Activated CD4-positive, alpha-beta memory T cell treated with anti-CD3 and anti-CD28 coated beads for 36 hours (primary cell): ENCODE measurements around the gene RIOK3. TPM values are rescaled to one million over a fixed set of nuclear protein-coding genes. Genes with fewer than 3 reads are reported as not detected.
A peak's percentile ranks its signal among the peaks of the same experiment; 100 is the strongest.
"Not testable (repeated sequence)": the region's sequence is repeated elsewhere in the genome, so short reads cannot be mapped to it uniquely, and the experiment has no call there.

Experiments
- CTCF ChIA-PET: fragments of 350-600 bp; sonication (Branson Sonifier 250); formaldehyde crosslinking; loops from one replicate; lab custom pipeline; 2021; ENCODE audit warnings: antibody characterized with exemption, inconsistent platforms; lab: Charles Lee
- POLR2A ChIA-PET: fragments of 350-600 bp; sonication (Branson Sonifier 250); formaldehyde crosslinking; loops from one replicate; lab custom pipeline; 2021; ENCODE audit warnings: antibody characterized with exemption; lab: Charles Lee
- DNase-seq: peaks from one replicate; pipeline ENCODE4 v3.0.0-alpha.2; 2020
- H3K27ac Mint-ChIP-seq: one replicate; pipeline ENCODE4 v1.8.0; 2021; ENCODE audit warnings: mixed read lengths
- H3K27me3 Mint-ChIP-seq: one replicate; pipeline ENCODE4 v1.8.0; 2021; ENCODE audit warnings: mixed read lengths
- H3K36me3 Mint-ChIP-seq: one replicate; pipeline ENCODE4 v1.8.0; 2021; ENCODE audit warnings: mixed read lengths
- H3K4me1 Mint-ChIP-seq: one replicate; pipeline ENCODE4 v1.8.0; 2021; ENCODE audit warnings: low read depth, mixed read lengths
- H3K4me3 Mint-ChIP-seq: one replicate; pipeline ENCODE4 v1.8.0; 2021; ENCODE audit warnings: mild to moderate bottlenecking, mixed read lengths
- H3K9me3 Mint-ChIP-seq: one replicate; pipeline ENCODE4 v1.8.0; 2021; ENCODE audit warnings: mixed read lengths
- intact Hi-C: fragments of 100-400 bp; cut with micrococcal nuclease; formaldehyde crosslinking; loops from one replicate; pipeline ENCODE4 v1.15.1; 2023
- total RNA-seq, 2 experiments: library from RNA; stranded (reverse); gene quantifications; one replicate each; pipeline ENCODE4 v1.2.3, GENCODE V29; 2021

Gene RIOK3
- total RNA-seq, 2 experiments from 2014 or later: 51.0 to 55.8 TPM

- CTCF ChIA-PET: interaction anchor here (1.7 to 1.9 kb wide), 2 partner anchors 15 to 82 kb away, joined by 4 to 5 read pairs; no protein-coding TSS in a partner anchor
- peaks cover 31% of the 10 kb centered on the region for H3K4me1 Mint-ChIP-seq
- intact Hi-C loops: loop anchor here (1.0 to 10.0 kb wide), 9 partner anchors 14 to 612 kb away; partner anchors contain the start of genes NPC1 and RIOK3
- peaks cover 21% of the 10 kb centered on the region for H3K36me3 Mint-ChIP-seq
- no peak for DNase-seq
- H3K9me3 Mint-ChIP-seq: no peaks in the 10 kb centered on the region
- H3K27me3 Mint-ChIP-seq: no peaks in the 10 kb centered on the region
- peak overlapping the region; percentile 87 for H3K27ac Mint-ChIP-seq
- peak overlapping the region; percentile 85 for H3K4me3 Mint-ChIP-seq
- POLR2A ChIA-PET: interaction anchor here (0.8 kb wide), 1 partner anchor 23 kb away, joined by 3 read pairs; no protein-coding TSS in a partner anchor
Observed at GRCh38 chr18:23502516-23503037, 49.5 kb downstream of the RIOK3 start.

- Mint-ChIP-seq H3K27ac (peak within 1 kb of the TSS; percentile 87), H3K36me3 (peaks cover 27% of the 10 kb centered on the region), H3K9me3 (no peaks in the 10 kb centered on the region), H3K4me3 (peak within 1 kb of the TSS; percentile 91), H3K4me1 (peaks cover 32% of the 10 kb centered on the region), H3K27me3 (no peaks in the 10 kb centered on the region)
- CTCF ChIA-PET: interaction anchor here (1.9 to 2.4 kb wide), 2 partner anchors 12 to 15 kb away, joined by 5 to 22 read pairs; no protein-coding TSS in a partner anchor
- intact Hi-C loops: loop anchor here (1.0 to 10.0 kb wide), 8 partner anchors 50 to 612 kb away; partner anchors contain the start of genes NPC1 and RIOK3
- POLR2A ChIA-PET: interaction anchor here (0.8 kb wide), 1 partner anchor 24 kb away, joined by 3 read pairs; no protein-coding TSS in a partner anchor
- peak; percentile 98 for DNase-seq
Observed at GRCh38 chr18:23503038-23503962, 50.2 kb downstream of the RIOK3 start, which contains the start of gene RMC1. RMC1 (plus strand) TSS chr18:23503511; CDS start chr18:23503619, 108 bp downstream.

- Mint-ChIP-seq H3K4me3 (peak overlapping the region; percentile 91), H3K36me3 (peaks cover 30% of the 10 kb centered on the region), H3K4me1 (peaks cover 33% of the 10 kb centered on the region), H3K27ac (peak overlapping the region; percentile 83), H3K9me3 (no peaks in the 10 kb centered on the region), H3K27me3 (no peaks in the 10 kb centered on the region)
- ChIA-PET POLR2A (no interaction called here), CTCF (interaction anchor here (1.9 to 2.4 kb wide), 2 partner anchors 12 to 16 kb away, joined by 5 to 22 read pairs; no protein-coding TSS in a partner anchor)
- peak; percentile 25 for DNase-seq
- intact Hi-C loops: loop anchor here (1.0 to 10.0 kb wide), 10 partner anchors 8 to 611 kb away; partner anchors contain the start of genes NPC1 and RIOK3
Observed at GRCh38 chr18:23503963-23504344, 50.9 kb downstream of the RIOK3 start.

- H3K36me3 Mint-ChIP-seq: peaks cover 30% of the 10 kb centered on the region
- peak overlapping the region; percentile 91 for H3K4me3 Mint-ChIP-seq
- H3K27me3 Mint-ChIP-seq: no peaks in the 10 kb centered on the region
- intact Hi-C loops: loop anchor here (1.0 to 10.0 kb wide), 6 partner anchors 8 to 610 kb away; no protein-coding TSS in a partner anchor
- H3K27ac Mint-ChIP-seq: peak overlapping the region; percentile 83
- ChIA-PET POLR2A (no interaction called here), CTCF (interaction anchor here (1.3 to 2.4 kb wide), 3 partner anchors 11 to 199 kb away, joined by 3 to 22 read pairs (median 4); no protein-coding TSS in a partner anchor)
- no peaks in the 10 kb centered on the region for H3K9me3 Mint-ChIP-seq
- no peak for DNase-seq
- H3K4me1 Mint-ChIP-seq: peaks cover 33% of the 10 kb centered on the region
Observed at GRCh38 chr18:23504720-23505119, 51.6 kb downstream of the RIOK3 start.

GRCh38 chr18:23506393-23506792 is 53.3 kb downstream of the RIOK3 start:
- DNase-seq: no peak
- Mint-ChIP-seq H3K4me3 (no peak overlapping the region), H3K27ac (no peak overlapping the region), H3K4me1 (peaks cover 33% of the 10 kb centered on the region), H3K9me3 (no peaks in the 10 kb centered on the region), H3K27me3 (no peaks in the 10 kb centered on the region), H3K36me3 (peaks cover 43% of the 10 kb centered on the region)
- intact Hi-C loops: loop anchor here (10.0 kb wide), 1 partner anchor 608 kb away; no protein-coding TSS in a partner anchor
- POLR2A ChIA-PET: no interaction called here
- CTCF ChIA-PET: interaction anchor here (0.6 to 1.0 kb wide), 2 partner anchors 10 to 79 kb away, joined by 3 to 4 read pairs; no protein-coding TSS in a partner anchor

- CTCF ChIA-PET: interaction anchor here (0.8 to 1.9 kb wide), 2 partner anchors 12 to 30 kb away, joined by 3 to 9 read pairs; no protein-coding TSS in a partner anchor
- DNase-seq, H3K27me3 Mint-ChIP-seq, intact Hi-C loops, POLR2A ChIA-PET, H3K4me3 Mint-ChIP-seq, H3K9me3 Mint-ChIP-seq, H3K27ac Mint-ChIP-seq: not testable (repeated sequence)
- peaks cover 43% of the 10 kb centered on the region for H3K36me3 Mint-ChIP-seq
- H3K4me1 Mint-ChIP-seq: peaks cover 25% of the 10 kb centered on the region
Observed at GRCh38 chr18:23510923-23511322, 57.8 kb downstream of the RIOK3 start.

- CTCF ChIA-PET: interaction anchor here (0.7 to 1.2 kb wide), 2 partner anchors 11 to 901 kb away, joined by 3 to 4 read pairs; no protein-coding TSS in a partner anchor
- H3K27me3 Mint-ChIP-seq, POLR2A ChIA-PET, DNase-seq, H3K9me3 Mint-ChIP-seq, H3K4me3 Mint-ChIP-seq: not testable (repeated sequence)
- peaks cover 41% of the 10 kb centered on the region for H3K36me3 Mint-ChIP-seq
- H3K27ac Mint-ChIP-seq: peak overlapping the region; percentile 57
- intact Hi-C loops: loop anchor here (1.0 kb wide), 1 partner anchor 8 kb away; no protein-coding TSS in a partner anchor
- H3K4me1 Mint-ChIP-seq: peaks cover 21% of the 10 kb centered on the region
Observed at GRCh38 chr18:23512216-23512615, 59.1 kb downstream of the RIOK3 start.

GRCh38 chr18:23512641-23513040 is 59.6 kb downstream of the RIOK3 start:
- peaks cover 41% of the 10 kb centered on the region for H3K36me3 Mint-ChIP-seq
- POLR2A ChIA-PET: no interaction called here

GRCh38 chr18:23515911-23516546 is 62.9 kb downstream of the RIOK3 start:
- DNase-seq: peak; percentile 83
- Mint-ChIP-seq H3K4me3 (no peak overlapping the region), H3K27ac (peak overlapping the region; percentile 30), H3K36me3 (peaks cover 47% of the 10 kb centered on the region), H3K27me3 (no peaks in the 10 kb centered on the region), H3K9me3 (no peaks in the 10 kb centered on the region), H3K4me1 (peaks cover 15% of the 10 kb centered on the region)
- intact Hi-C loops: loop anchor here (1.0 to 5.0 kb wide), 2 partner anchors 71 to 296 kb away; no protein-coding TSS in a partner anchor
- ChIA-PET CTCF (interaction anchor here (0.6 to 5.6 kb wide), 34 partner anchors 8 to 913 kb away, joined by 3 to 59 read pairs (median 4); partner anchors contain the start of genes NPC1 and RIOK3), POLR2A (interaction anchor here (0.9 to 1.1 kb wide), 3 partner anchors 69 to 71 kb away, joined by 3 read pairs; no protein-coding TSS in a partner anchor)

More at GRCh38 chr18:23512641-23513040, 59.6 kb downstream of the RIOK3 start:
- intact Hi-C loops: loop anchor here (1.0 kb wide), 1 partner anchor 8 kb away; no protein-coding TSS in a partner anchor
- peaks cover 19% of the 10 kb centered on the region for H3K4me1 Mint-ChIP-seq
- H3K4me3 Mint-ChIP-seq: no peak overlapping the region
- H3K9me3 Mint-ChIP-seq: no peaks in the 10 kb centered on the region
- H3K27ac Mint-ChIP-seq: peak overlapping the region; percentile 57
- CTCF ChIA-PET: interaction anchor here (0.7 to 1.2 kb wide), 2 partner anchors 10 to 902 kb away, joined by 3 to 4 read pairs; no protein-coding TSS in a partner anchor
- H3K27me3 Mint-ChIP-seq: no peaks in the 10 kb centered on the region
- no peak for DNase-seq

GRCh38 chr18:23519734-23520133 is 66.6 kb downstream of the RIOK3 start:
- H3K9me3 Mint-ChIP-seq: no peaks in the 10 kb centered on the region
- ChIA-PET CTCF (no interaction called here), POLR2A (interaction anchor here (1.0 kb wide), 1 partner anchor 64 kb away, joined by 3 read pairs; no protein-coding TSS in a partner anchor)
- no peak overlapping the region for H3K4me3 Mint-ChIP-seq
- intact Hi-C loops: loop anchor here (5.0 kb wide), 1 partner anchor 293 kb away; no protein-coding TSS in a partner anchor
- no peak for DNase-seq
- peaks cover 13% of the 10 kb centered on the region for H3K4me1 Mint-ChIP-seq
- H3K27ac Mint-ChIP-seq: no peak overlapping the region
- H3K27me3 Mint-ChIP-seq: no peaks in the 10 kb centered on the region
- H3K36me3 Mint-ChIP-seq: peaks cover 62% of the 10 kb centered on the region
